ENCODE data around the gene USP25. TPM values are rescaled to one million over a fixed set of nuclear protein-coding genes. Genes with fewer than 3 reads are reported as not detected.

The USP25 gene
- total and polyA plus RNA-seq, 2 donors: 19.8 to 37.7 TPM

- DNase-seq (ENCODE audit: low read depth in 6 of 9, low spot score in 9 of 9): no peak
- no peak overlapping the region for H3K27ac ChIP-seq (ENCODE audit: low read depth in 1 of 2, low read length in 1 of 2)
- no peak overlapping the region for H3K4me3 ChIP-seq (ENCODE audit: low read length in 2 of 2)
- 84% methylated on average over 4 of the region's 4 CpGs for WGBS
- no peaks in the 10 kb centered on the region for H3K4me1 ChIP-seq (ENCODE audit: control insufficient read depth in 2 of 2, insufficient read depth in 2 of 2, low read length in 2 of 2)
- peaks cover 0 to 3% of the 10 kb centered on the region in 2 donors for H3K36me3 ChIP-seq (ENCODE audit: control insufficient read depth in 2 of 2, insufficient read depth in 2 of 2, low read length in 1 of 2)
- no peaks in the 10 kb centered on the region for H3K27me3 ChIP-seq (ENCODE audit: control insufficient read depth in 2 of 2, insufficient read depth in 1 of 2, low read length in 1 of 2)
- no peaks in the 10 kb centered on the region for H3K9me3 ChIP-seq (ENCODE audit: control insufficient read depth in 2 of 2, insufficient read depth in 1 of 2, low read length in 1 of 2)
Observed at GRCh38 chr21:15848634-15849560, 119.1 kb downstream of the USP25 start.

GRCh38 chr21:15849927-15850326 lies 120.1 kb downstream of the USP25 start:
- Histone ChIP-seq H3K27me3 (ENCODE audit: control insufficient read depth in 2 of 2, insufficient read depth in 1 of 2, low read length in 1 of 2) (no peaks in the 10 kb centered on the region), H3K4me3 (ENCODE audit: low read length in 2 of 2) (no peak overlapping the region), H3K9me3 (ENCODE audit: control insufficient read depth in 2 of 2, insufficient read depth in 1 of 2, low read length in 1 of 2) (no peaks in the 10 kb centered on the region), H3K27ac (ENCODE audit: low read depth in 1 of 2, low read length in 1 of 2) (no peak overlapping the region), H3K4me1 (ENCODE audit: control insufficient read depth in 2 of 2, insufficient read depth in 2 of 2, low read length in 2 of 2) (no peaks in the 10 kb centered on the region), H3K36me3 (ENCODE audit: control insufficient read depth in 2 of 2, insufficient read depth in 2 of 2, low read length in 1 of 2) (peaks cover 0 to 3% of the 10 kb centered on the region in 2 donors)
- 98% methylated on average over 2 of the region's 2 CpGs for WGBS
- DNase-seq (ENCODE audit: low read depth in 6 of 9, low spot score in 9 of 9): no peak

GRCh38 chr21:15850645-15851044 lies 120.9 kb downstream of the USP25 start:
- no peak for DNase-seq (ENCODE audit: low read depth in 6 of 9, low spot score in 9 of 9)
- Histone ChIP-seq H3K27me3 (ENCODE audit: control insufficient read depth in 2 of 2, insufficient read depth in 1 of 2, low read length in 1 of 2) (no peaks in the 10 kb centered on the region), H3K4me3 (ENCODE audit: low read length in 2 of 2) (no peak overlapping the region), H3K4me1 (ENCODE audit: control insufficient read depth in 2 of 2, insufficient read depth in 2 of 2, low read length in 2 of 2) (no peaks in the 10 kb centered on the region), H3K9me3 (ENCODE audit: control insufficient read depth in 2 of 2, insufficient read depth in 1 of 2, low read length in 1 of 2) (no peaks in the 10 kb centered on the region), H3K36me3 (ENCODE audit: control insufficient read depth in 2 of 2, insufficient read depth in 2 of 2, low read length in 1 of 2) (peaks cover 3 to 6% of the 10 kb centered on the region in 2 donors), H3K27ac (ENCODE audit: low read depth in 1 of 2, low read length in 1 of 2) (no peak overlapping the region)
- WGBS: 95% methylated on average over 1 of the region's 1 CpG

- Histone ChIP-seq H3K36me3 (ENCODE audit: control insufficient read depth in 2 of 2, insufficient read depth in 2 of 2, low read length in 1 of 2) (peaks cover 3 to 9% of the 10 kb centered on the region in 2 donors), H3K27me3 (ENCODE audit: control insufficient read depth in 2 of 2, insufficient read depth in 1 of 2, low read length in 1 of 2) (no peaks in the 10 kb centered on the region), H3K9me3 (ENCODE audit: control insufficient read depth in 2 of 2, insufficient read depth in 1 of 2, low read length in 1 of 2) (no peaks in the 10 kb centered on the region), H3K4me1 (ENCODE audit: control insufficient read depth in 2 of 2, insufficient read depth in 2 of 2, low read length in 2 of 2) (no peaks in the 10 kb centered on the region), H3K4me3 (ENCODE audit: low read length in 2 of 2) (no peak overlapping the region), H3K27ac (ENCODE audit: low read depth in 1 of 2, low read length in 1 of 2) (no peak overlapping the region)
- 97% methylated on average over 3 of the region's 3 CpGs for WGBS
- no peak for DNase-seq (ENCODE audit: low read depth in 6 of 9, low spot score in 9 of 9)
Observed at GRCh38 chr21:15852146-15852545, 122.4 kb downstream of the USP25 start.

- WGBS: 99% methylated on average over 3 of the region's 3 CpGs
- Histone ChIP-seq H3K4me1 (ENCODE audit: control insufficient read depth in 2 of 2, insufficient read depth in 2 of 2, low read length in 2 of 2) (no peaks in the 10 kb centered on the region), H3K9me3 (ENCODE audit: control insufficient read depth in 2 of 2, insufficient read depth in 1 of 2, low read length in 1 of 2) (no peaks in the 10 kb centered on the region), H3K27me3 (ENCODE audit: control insufficient read depth in 2 of 2, insufficient read depth in 1 of 2, low read length in 1 of 2) (no peaks in the 10 kb centered on the region), H3K4me3 (ENCODE audit: low read length in 2 of 2) (no peak overlapping the region), H3K27ac (ENCODE audit: low read depth in 1 of 2, low read length in 1 of 2) (no peak overlapping the region), H3K36me3 (ENCODE audit: control insufficient read depth in 2 of 2, insufficient read depth in 2 of 2, low read length in 1 of 2) (peaks cover 0 to 9% of the 10 kb centered on the region in 2 donors)
- no peak for DNase-seq (ENCODE audit: low read depth in 6 of 9, low spot score in 9 of 9)
Observed at GRCh38 chr21:15853126-15853525, 123.3 kb downstream of the USP25 start.

GRCh38 chr21:15856813-15857212 lies 127.0 kb downstream of the USP25 start:
- Histone ChIP-seq H3K27me3 (ENCODE audit: control insufficient read depth in 2 of 2, insufficient read depth in 1 of 2, low read length in 1 of 2) (no peaks in the 10 kb centered on the region), H3K27ac (ENCODE audit: low read depth in 1 of 2, low read length in 1 of 2) (no peak overlapping the region), H3K4me3 (ENCODE audit: low read length in 2 of 2) (no peak overlapping the region), H3K4me1 (ENCODE audit: control insufficient read depth in 2 of 2, insufficient read depth in 2 of 2, low read length in 2 of 2) (no peaks in the 10 kb centered on the region), H3K9me3 (ENCODE audit: control insufficient read depth in 2 of 2, insufficient read depth in 1 of 2, low read length in 1 of 2) (no peaks in the 10 kb centered on the region), H3K36me3 (ENCODE audit: control insufficient read depth in 2 of 2, insufficient read depth in 2 of 2, low read length in 1 of 2) (peaks cover 0 to 9% of the 10 kb centered on the region in 2 donors)
- WGBS: 100% methylated on average over 1 of the region's 1 CpG
- no peak for DNase-seq (ENCODE audit: low read depth in 6 of 9, low spot score in 9 of 9)

- no peaks in the 10 kb centered on the region for H3K4me1 ChIP-seq (ENCODE audit: control insufficient read depth in 2 of 2, insufficient read depth in 2 of 2, low read length in 2 of 2)
- no peak overlapping the region for H3K4me3 ChIP-seq (ENCODE audit: low read length in 2 of 2)
- no peak for DNase-seq (ENCODE audit: low read depth in 6 of 9, low spot score in 9 of 9)
- no peak overlapping the region for H3K27ac ChIP-seq (ENCODE audit: low read depth in 1 of 2, low read length in 1 of 2)
- no peaks in the 10 kb centered on the region for H3K9me3 ChIP-seq (ENCODE audit: control insufficient read depth in 2 of 2, insufficient read depth in 1 of 2, low read length in 1 of 2)
- WGBS: 54% methylated on average over 2 of the region's 2 CpGs
- H3K36me3 ChIP-seq (ENCODE audit: control insufficient read depth in 2 of 2, insufficient read depth in 2 of 2, low read length in 1 of 2): peaks cover 0 to 9% of the 10 kb centered on the region in 2 donors
- H3K27me3 ChIP-seq (ENCODE audit: control insufficient read depth in 2 of 2, insufficient read depth in 1 of 2, low read length in 1 of 2): no peaks in the 10 kb centered on the region
Observed at GRCh38 chr21:15857740-15858139, 128.0 kb downstream of the USP25 start.

- H3K36me3 ChIP-seq (ENCODE audit: control insufficient read depth in 2 of 2, insufficient read depth in 2 of 2, low read length in 1 of 2): peaks cover 0 to 9% of the 10 kb centered on the region in 2 donors
- no peaks in the 10 kb centered on the region for H3K9me3 ChIP-seq (ENCODE audit: control insufficient read depth in 2 of 2, insufficient read depth in 1 of 2, low read length in 1 of 2)
- no peak for DNase-seq (ENCODE audit: low read depth in 6 of 9, low spot score in 9 of 9)
- H3K4me3 ChIP-seq (ENCODE audit: low read length in 2 of 2): no peak overlapping the region
- no peaks in the 10 kb centered on the region for H3K27me3 ChIP-seq (ENCODE audit: control insufficient read depth in 2 of 2, insufficient read depth in 1 of 2, low read length in 1 of 2)
- H3K4me1 ChIP-seq (ENCODE audit: control insufficient read depth in 2 of 2, insufficient read depth in 2 of 2, low read length in 2 of 2): no peaks in the 10 kb centered on the region
- no peak overlapping the region for H3K27ac ChIP-seq (ENCODE audit: low read depth in 1 of 2, low read length in 1 of 2)
Observed at GRCh38 chr21:15860541-15860940, 130.8 kb downstream of the USP25 start.

GRCh38 chr21:15868940-15869339 lies 139.2 kb downstream of the USP25 start:
- H3K9me3 ChIP-seq (ENCODE audit: control insufficient read depth in 2 of 2, insufficient read depth in 1 of 2, low read length in 1 of 2): no peaks in the 10 kb centered on the region
- H3K36me3 ChIP-seq (ENCODE audit: control insufficient read depth in 2 of 2, insufficient read depth in 2 of 2, low read length in 1 of 2): peaks cover 7 to 22% of the 10 kb centered on the region in 2 donors
- no peak overlapping the region for H3K27ac ChIP-seq (ENCODE audit: low read depth in 1 of 2, low read length in 1 of 2)
- H3K27me3 ChIP-seq (ENCODE audit: control insufficient read depth in 2 of 2, insufficient read depth in 1 of 2, low read length in 1 of 2): no peaks in the 10 kb centered on the region
- H3K4me3 ChIP-seq (ENCODE audit: low read length in 2 of 2): no peak overlapping the region
- DNase-seq (ENCODE audit: low read depth in 6 of 9, low spot score in 9 of 9): no peak
- H3K4me1 ChIP-seq (ENCODE audit: control insufficient read depth in 2 of 2, insufficient read depth in 2 of 2, low read length in 2 of 2): no peaks in the 10 kb centered on the region
- 97% methylated on average over 4 of the region's 4 CpGs for WGBS

Measured in thymus (tissue), 11 donors.